Measurements from ENCODE around the gene CNTFR.
"Not testable (repeated sequence)": the region's sequence is repeated elsewhere in the genome, so short reads cannot be mapped to it uniquely, and the experiment has no call there.

Gene CNTFR, protein sequence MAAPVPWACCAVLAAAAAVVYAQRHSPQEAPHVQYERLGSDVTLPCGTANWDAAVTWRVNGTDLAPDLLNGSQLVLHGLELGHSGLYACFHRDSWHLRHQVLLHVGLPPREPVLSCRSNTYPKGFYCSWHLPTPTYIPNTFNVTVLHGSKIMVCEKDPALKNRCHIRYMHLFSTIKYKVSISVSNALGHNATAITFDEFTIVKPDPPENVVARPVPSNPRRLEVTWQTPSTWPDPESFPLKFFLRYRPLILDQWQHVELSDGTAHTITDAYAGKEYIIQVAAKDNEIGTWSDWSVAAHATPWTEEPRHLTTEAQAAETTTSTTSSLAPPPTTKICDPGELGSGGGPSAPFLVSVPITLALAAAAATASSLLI

GRCh38 chr9:34589636-34590380, at the start of gene CNTFR:
Gene CNTFR (minus strand): TSS chr9:34589724. CDS start chr9:34568981, 20,743 bp downstream.
- peak; percentile 63 for DNase-seq

GRCh38 chr9:34639322-34639721, 49.8 kb upstream of the CNTFR start:
- not testable (repeated sequence) for DNase-seq

DNA sequence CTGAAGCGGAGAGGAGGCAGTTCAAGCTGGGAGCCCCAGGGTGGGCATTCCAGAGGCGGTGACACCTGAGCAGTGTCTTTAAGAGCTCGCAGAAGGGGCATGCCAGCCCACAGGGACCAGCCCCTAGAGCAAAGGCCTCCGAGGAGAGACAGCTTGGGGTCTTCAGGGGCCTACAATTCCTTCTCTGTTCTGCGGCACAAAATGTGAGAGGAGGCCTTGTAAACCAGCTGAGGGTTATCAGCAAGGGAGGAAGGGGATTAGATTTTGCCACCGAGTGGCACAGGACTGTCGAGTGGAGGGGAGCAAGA, 48.6 kb upstream of the CNTFR start:
- no peak for DNase-seq

DNA sequence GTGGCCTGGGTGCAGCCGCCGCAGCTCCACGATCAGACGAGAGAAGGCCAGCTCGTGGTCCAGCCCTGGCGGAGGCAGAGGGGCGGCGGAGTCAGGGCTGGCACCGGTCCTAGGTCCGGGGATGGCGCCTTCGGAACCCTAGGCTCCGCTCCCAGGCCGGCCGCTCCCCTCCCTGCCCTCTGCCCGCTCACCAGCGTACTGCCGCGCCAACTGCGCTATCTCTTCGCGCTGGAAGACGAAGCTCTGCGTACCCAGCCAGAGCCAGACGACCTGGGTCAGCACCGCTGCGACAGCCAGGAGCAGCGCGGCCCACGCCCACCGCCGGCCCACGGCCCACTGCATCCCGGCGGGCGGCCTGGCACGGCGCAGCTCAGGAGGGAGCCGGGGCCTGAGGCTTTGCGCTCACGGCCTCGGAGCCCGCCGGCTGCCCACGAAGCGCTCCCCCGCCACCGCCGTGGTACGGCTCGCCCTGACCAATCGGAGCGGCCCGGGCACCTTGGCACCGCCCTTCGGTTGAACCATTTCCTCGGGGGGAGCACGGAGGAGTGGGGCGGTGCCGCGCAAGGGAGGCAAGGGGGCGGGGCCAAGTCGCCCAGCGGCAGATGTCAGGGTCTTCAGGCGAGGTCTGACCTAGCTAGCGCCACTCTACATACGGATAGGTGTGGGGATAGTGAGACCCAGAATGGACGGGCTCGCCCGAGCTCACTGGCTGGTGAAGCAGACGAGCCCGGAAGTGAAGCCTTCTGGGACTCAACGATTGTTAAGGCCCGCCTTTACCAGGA, 48.0 kb upstream of the CNTFR start, which contains the start of gene SIGMAR1:
Gene SIGMAR1, minus strand, starts transcription at position 432 of the 782 bp plus-strand sequence. Its CDS starts 90 bp downstream, at position 342.
- peak; percentile 96 for DNase-seq

DNA sequence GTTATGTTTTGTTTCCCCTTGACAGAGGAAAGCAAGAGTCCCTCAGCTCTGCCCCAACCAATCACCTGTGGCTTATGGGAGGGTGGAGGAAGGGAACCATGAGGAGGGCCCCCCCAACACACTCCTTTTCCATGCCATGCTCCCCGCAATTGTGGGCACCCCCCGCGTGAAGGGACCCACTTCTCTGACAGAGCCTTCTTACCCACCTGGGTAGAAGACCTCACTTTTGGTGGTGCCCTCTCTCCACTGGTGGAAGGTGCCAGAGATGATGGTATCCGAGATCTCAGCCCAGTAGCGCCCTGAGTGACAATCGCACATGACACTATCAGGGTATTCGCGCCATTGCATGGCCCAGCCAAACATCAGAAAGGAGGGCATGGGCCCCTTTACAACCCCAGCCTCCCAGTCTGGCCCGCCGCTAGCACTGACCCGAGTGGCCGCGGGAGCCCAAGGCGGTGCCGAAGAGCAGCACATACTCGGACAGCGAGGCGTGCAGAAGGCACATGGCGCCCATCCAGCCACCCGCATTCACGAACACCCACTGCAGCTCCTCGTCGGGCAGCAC, 47.3 kb upstream of the CNTFR start:
- no peak for DNase-seq

- no peak for DNase-seq
Measured at GRCh38 chr9:34635556-34635955, 46.0 kb upstream of the CNTFR start.

- DNase-seq = no peak
Measured at GRCh38 chr9:34634551-34635248, 45.2 kb upstream of the CNTFR start.

DNA sequence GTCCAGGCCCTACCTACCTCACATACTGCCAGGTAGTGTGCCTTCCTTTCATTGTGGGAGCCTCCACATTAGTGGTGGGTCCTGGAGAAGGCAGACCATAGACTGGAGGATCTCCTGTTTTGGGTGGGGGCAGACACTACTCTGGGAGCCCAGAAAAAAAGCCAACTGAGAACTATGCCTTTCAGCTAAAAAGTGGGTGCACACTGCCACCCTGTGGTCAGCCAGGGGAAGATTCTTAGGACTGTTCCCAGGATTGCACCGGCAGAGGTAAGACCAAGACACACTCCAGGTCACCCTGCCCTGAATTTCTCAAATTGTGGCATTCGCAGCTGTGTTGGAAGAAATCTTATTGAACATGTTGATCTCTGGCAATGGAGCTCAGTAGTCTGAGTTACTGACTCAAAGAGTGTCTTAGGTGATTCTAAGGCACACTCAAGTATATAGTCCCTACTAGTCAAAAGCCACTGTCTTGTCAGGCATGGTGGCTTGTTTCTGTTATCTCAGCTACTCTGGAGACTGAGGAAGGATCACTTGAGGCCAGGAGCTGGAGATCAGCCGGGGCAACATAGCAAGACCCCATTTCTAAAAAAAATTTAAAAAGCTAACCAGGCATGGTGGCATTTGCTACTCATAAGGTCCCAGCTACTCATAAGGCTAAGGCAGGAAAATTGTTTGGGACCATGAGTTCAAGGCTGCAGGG, 44.5 kb upstream of the CNTFR start:
- peak; percentile 85 for DNase-seq

- no peak for DNase-seq
Measured at GRCh38 chr9:34633166-34633565, 43.6 kb upstream of the CNTFR start.

DNA sequence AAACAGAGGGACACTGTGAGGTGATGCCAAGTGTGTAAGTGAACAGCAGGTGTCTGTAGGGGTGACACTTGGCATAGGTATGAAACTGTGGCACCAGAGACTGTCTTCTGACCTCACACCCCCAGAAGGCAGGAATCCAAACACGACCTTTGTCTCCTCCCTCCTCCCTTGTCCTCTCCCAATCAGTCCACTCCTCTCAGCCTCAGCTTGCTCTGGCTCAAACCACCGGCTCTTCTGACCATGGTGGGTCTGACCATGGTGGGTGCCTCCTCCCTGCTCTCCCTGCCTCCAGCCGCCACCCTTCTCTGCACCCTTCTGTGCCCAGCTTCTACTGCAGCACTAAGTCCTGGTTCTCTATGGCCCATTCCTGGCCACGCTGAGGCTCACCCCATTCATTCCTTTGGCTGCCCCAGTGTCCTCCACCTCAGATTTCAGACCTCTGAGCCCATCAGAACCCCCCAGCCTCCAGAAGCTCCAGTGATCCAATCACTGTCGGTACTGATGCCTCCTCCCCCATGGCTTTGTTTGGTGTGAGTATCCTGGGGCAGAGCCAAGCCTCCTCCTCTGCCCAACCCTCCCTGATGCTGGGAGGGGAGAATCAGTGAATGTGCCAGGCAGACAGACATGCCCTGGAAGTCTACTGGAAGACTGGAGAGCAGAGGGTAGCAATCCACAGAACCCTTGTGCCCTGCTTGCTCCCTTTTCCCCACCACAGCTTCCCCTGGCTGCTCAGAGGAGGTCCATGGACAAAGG, 41.1 kb upstream of the CNTFR start:
- DNase-seq = no peak

- DNase-seq = no peak
Measured at GRCh38 chr9:34629491-34629808, 39.9 kb upstream of the CNTFR start.

DNA sequence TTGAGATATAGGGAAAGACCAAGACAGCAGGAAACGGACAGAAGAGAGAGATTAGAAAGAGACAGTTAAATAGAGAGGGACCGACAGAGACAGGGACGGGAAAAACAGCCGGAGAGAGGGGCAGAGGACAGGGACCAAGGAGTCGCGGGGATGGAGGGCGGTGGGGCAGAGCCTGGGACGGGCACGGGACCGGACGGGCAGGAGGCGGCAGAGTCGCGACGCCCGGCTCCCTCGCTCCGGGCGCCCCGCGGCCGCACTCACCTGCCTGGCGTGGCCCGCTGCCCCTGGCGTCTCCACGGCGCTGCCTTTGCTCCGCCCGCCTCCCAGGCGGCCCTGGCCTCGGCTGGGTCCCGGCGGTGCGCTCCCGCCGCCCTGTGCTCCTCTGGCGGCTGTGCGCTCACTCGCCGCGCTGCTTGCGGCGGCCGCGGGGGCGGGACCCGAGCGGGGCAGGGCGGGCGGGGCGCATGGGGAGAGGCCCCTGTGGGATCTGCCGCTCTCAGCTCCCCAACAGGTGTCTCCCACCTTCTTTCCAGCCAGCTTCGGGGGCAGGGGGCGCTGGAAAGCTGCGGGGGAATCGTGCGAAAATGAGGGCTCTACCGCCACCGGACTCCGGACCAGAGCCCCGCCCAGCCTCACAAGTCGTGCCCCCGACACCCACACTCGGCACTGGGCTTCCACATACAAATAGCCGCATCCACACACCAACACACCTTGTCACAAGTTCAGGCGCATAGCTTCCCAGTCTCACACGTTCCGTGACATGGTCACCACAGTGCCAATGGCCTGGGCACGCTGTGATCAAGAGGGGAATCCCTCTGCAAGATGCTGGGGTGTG, 39.3 kb upstream of the CNTFR start, which contains the start of gene ARID3C:
Gene ARID3C, minus strand, starts transcription at position 411 of the 835 bp plus-strand sequence. CDS start 1,052 bp downstream, outside the sequence.
- peak; percentile 75 for DNase-seq

DNA sequence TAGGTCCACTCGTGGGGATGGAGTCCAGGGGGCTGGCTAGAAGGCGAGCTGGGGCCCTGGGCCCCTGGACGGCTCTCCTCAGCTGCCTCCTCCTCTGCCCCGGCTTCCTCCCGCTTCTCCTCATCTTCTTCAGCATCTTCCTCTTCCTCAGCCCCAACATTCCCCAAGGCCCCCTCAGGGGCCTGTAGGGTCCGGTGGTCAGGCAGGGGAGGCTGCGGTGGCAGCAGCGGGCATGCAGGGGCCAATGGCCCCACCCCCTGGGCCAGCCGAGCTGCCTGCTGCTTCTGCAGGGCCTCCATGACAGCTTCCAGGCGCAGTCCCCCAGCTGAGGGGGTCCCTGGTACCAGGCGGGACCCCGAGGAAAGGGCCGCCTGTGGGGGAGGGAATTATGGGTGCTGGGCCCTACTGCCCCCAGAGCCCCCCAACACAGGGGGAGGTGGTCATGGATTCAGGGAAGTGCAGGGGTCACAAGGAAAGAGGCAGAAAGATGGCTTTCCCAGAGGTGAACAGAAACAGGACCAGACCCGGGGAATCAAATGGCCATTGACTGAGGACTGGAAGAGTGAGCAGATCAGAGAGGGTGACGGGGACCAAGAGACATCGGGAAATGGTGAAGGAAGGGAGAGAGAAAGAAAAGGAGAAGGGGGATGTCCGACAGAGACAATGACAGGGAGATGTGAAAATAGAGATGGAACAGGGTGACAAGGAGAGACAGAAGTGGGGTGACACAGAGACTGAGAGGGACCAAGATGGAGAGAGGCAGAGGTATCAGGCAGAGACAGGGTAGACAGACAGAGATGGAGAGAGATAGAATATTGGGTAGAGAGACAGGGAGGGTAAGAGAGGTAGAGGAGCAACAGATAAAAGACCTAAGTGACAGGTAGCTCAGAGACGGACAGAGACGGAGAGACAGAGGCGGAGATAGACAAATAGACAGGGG, 38.5 kb upstream of the CNTFR start:
- DNase-seq = no peak

DNA sequence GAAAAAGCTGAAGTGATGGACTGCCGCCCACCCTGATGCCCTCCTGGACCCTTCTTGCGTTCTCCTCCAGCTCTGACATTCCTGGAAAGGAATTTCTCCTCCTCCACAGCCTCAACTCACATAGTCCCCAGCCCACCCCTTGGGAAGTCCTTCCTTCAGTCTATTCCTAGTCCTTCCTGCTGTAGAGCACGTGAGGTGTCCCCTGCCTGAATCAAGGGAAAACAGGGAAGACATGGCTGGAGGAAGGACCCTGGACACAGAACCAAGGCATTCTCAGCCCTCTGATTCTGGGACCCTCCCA, 35.6 kb upstream of the CNTFR start:
- no peak for DNase-seq

DNA sequence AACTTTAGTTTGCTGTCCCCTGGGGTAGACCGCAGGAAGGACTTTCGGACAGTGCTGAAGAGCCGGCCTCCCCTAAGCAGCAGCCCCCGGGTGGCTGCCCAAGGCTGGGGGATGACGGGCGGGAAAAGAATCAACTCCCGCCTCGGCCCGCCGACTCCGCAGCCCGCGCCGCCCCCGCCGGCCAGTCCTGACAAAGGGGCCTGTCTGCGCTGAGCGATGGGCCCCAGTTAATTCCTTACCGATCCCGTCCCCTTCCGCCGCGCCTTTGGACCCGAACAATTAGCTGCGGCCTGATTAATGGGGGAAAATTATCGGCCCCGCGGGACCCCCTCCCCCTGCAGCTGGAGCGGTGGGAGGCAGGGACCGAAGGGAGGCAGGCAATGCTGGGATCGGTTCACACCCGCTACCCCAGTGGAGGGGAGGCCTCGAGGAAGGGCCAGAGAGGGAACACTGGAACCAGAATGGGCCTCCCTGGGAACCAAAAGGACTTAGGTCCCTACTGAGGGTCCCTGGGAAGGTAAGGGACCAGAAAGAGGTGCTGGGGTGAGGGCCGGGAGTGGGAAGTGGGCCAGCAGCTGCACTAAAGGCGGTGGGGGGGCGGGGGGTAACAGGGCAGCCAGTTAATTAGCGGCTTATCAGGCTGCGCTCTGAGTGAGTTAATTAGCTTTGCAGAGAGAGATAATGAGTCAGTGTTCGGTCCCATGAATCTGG, 35.1 kb upstream of the CNTFR start:
- DNase-seq = no peak

DNA sequence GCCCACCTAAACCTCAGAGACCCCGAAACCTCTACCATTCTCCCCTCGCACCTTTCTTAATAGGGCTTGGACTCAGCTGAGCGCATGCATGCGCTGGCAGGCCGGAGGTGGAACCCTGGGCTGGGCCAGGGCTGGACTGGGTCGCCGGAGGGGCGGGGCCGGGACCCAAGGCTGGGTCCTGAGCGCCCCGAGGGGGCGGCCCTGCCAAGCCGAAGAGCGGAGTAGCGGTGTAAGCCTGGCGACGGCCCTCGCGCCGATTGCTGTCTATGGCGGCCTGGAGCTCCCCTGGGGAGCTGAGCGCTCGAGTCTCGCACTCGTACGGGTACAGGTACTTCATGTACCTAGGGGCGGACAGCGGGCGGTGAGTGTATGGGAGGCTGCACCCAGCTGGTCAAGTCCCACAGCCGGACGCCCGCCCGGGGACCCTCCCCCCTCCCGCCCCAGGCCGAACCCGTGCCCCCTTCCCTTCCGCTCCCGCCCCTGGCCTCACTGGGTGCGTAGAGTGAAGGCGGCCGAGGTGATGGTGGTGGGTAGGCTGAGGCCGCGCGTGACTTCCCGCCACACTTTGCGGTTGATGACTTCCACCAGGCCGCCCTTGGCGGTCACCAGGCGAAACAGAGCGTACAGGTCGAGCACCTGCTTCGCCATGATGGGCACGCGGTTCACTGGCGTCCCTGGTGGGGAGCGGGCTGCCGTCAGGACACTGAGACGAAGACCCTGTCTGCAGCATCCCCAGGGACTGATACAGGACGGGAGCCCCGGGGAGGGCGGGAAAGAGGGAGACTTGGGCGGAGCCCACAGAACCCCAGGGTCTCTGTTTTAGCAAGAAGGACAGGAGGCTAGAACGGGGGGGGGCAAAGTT, 34.1 kb upstream of the CNTFR start:
- no peak for DNase-seq
